GM12878 (cell line): ENCODE results near the gene GLG1. TPM values are rescaled to one million over a fixed set of nuclear protein-coding genes. Genes with fewer than 3 reads are reported as not detected.

ENCODE experiments used
- ATAC-seq: fragments of 200-7000 bp; cut with Tn5 transposase; 3 replicates; pipeline ENCODE4 v1.9.1; 2020; ENCODE audit warnings: mild to moderate bottlenecking, moderate library complexity
- BruUV-seq: library from RNA; stranded (reverse); fragments of 400-500 nt; replicated peaks from 2 replicates; lab custom pipeline; 2021; lab: Mats Ljungman, UMichigan
- CTCF ChIA-PET: fragments of 300-600 bp; sonication (Branson Sonifier 250); formaldehyde crosslinking; extraction: SDS; loops from one replicate; lab custom pipeline; 2021; ENCODE audit warnings: inconsistent platforms; lab: Yijun Ruan, JAX
- POLR2A ChIA-PET: fragments of 350-600 bp; formaldehyde crosslinking; extraction: SDS; loops from one replicate; lab custom pipeline; 2021; ENCODE audit warnings: inconsistent platforms; lab: Charles Lee
- RAD21 ChIA-PET: fragments of 300-600 bp; sonication (Branson Sonifier 250); formaldehyde crosslinking; loops from one replicate; lab custom pipeline; 2023; ENCODE audit warnings: antibody characterized with exemption; ENCODE audit not compliant: unreplicated experiment; lab: Charles Lee
- SMC1A ChIA-PET: fragments of 300-600 bp; sonication (Branson Sonifier 250); formaldehyde crosslinking; loops from one replicate; lab custom pipeline; 2023; ENCODE audit not compliant: unreplicated experiment, uncharacterized antibody; lab: Charles Lee
- DNase-seq: peaks from one replicate; pipeline ENCODE4 v3.0.0-alpha.2; 2011; ENCODE audit warnings: low read depth, low spot score
- FAIRE-seq: peaks from 3 replicates; lab custom pipeline; 2011; peaks lifted over from hg19 to GRCh38; lab: Jason Lieb, UNC
- H2AFZ ChIP-seq: 2 replicates; pipeline ENCODE4 v1.6.0; 2011; ENCODE audit warnings: low read depth, low read length, control low read depth; ENCODE audit not compliant: control insufficient read depth
- H3K27ac ChIP-seq: 2 replicates; pipeline ENCODE4 v1.5.1; 2011; ENCODE audit warnings: control low read depth; ENCODE audit not compliant: control insufficient read depth, insufficient read depth
- H3K27me3 ChIP-seq, 2 experiments: replicated peaks in 1 of 2; 2 replicates each; pipeline versions ENCODE4 v1.6.0 to v1.6.1; 2011; ENCODE audit warnings: low read length in 1 of 2; ENCODE audit not compliant: control insufficient read depth in 2 of 2, insufficient read depth in 2 of 2
- H3K36me3 ChIP-seq, 2 experiments: 2 replicates each; pipeline ENCODE4 v1.5.1; 2011; ENCODE audit warnings: low read length in 1 of 2; ENCODE audit not compliant: control insufficient read depth in 2 of 2, insufficient read depth in 2 of 2
- H3K4me1 ChIP-seq: 2 replicates; pipeline ENCODE4 v1.6.1; 2011; ENCODE audit warnings: mild to moderate bottlenecking, low read length, moderate library complexity, mixed read lengths; ENCODE audit not compliant: control insufficient read depth, insufficient read depth
- H3K4me2 ChIP-seq: 2 replicates; pipeline ENCODE4 v1.6.0; 2011; ENCODE audit warnings: control low read depth; ENCODE audit not compliant: control insufficient read depth, insufficient read depth
- H3K4me3 ChIP-seq: fragments of 200-600 bp; sonication (generic); 2 replicates; pipeline ENCODE4 v1.5.1; 2016
- H3K79me2 ChIP-seq: 2 replicates; pipeline ENCODE4 v1.6.0; 2011; ENCODE audit warnings: low read length; ENCODE audit not compliant: control insufficient read depth, insufficient read depth
- H3K9ac ChIP-seq: 2 replicates; pipeline ENCODE4 v1.8.0; 2011; ENCODE audit warnings: low read length, control low read depth, mixed read lengths; ENCODE audit not compliant: control insufficient read depth, insufficient read depth
- H3K9me3 ChIP-seq: replicated peaks from 3 replicates; pipeline ENCODE4 v1.5.1; 2011; ENCODE audit warnings: mild to moderate bottlenecking, low read length; ENCODE audit not compliant: control insufficient read depth, insufficient read depth
- H4K20me1 ChIP-seq: 2 replicates; pipeline ENCODE4 v1.6.0; 2011; ENCODE audit not compliant: control insufficient read depth, insufficient read depth
- ATF7 ChIP-seq: fragments of 450-650 bp; IDR thresholded peaks from 2 replicates; pipeline ENCODE4 v1.6.1; 2016; ENCODE audit warnings: low read depth, mild to moderate bottlenecking
- BCLAF1 ChIP-seq: fragments of 450-650 bp; IDR thresholded peaks from 2 replicates; pipeline ENCODE4 v1.6.1; 2017; ENCODE audit warnings: antibody characterized with exemption, mild to moderate bottlenecking, moderate library complexity
- BHLHE40 ChIP-seq, 2 experiments: fragments of 450-650 bp in 1 of 2; IDR thresholded peaks; 2 replicates each; pipeline ENCODE4 v1.6.1; 2011 to 2017; ENCODE audit warnings: low read depth in 2 of 2, borderline replicate concordance in 1 of 2, improper control_type of control experiment in 1 of 2, low read length in 1 of 2, mild to moderate bottlenecking in 1 of 2
- CBFB ChIP-seq: IDR thresholded peaks from 2 replicates; pipeline ENCODE4 v1.6.1; 2016; ENCODE audit warnings: antibody characterized with exemption, low read depth
- CBX3 ChIP-seq: fragments of 200-600 bp; sonication (generic); IDR thresholded peaks from 2 replicates; pipeline ENCODE4 v1.6.1; 2016; ENCODE audit warnings: low read depth, borderline replicate concordance
- CHD2 ChIP-seq: IDR thresholded peaks from 2 replicates; pipeline ENCODE4 v1.6.1; 2011; ENCODE audit warnings: low read depth, low read length, improper control_type of control experiment, borderline replicate concordance
- EZH2 ChIP-seq: IDR thresholded peaks from 2 replicates; pipeline ENCODE4 v1.6.1; 2012; ENCODE audit warnings: low read depth, mild to moderate bottlenecking, control low read depth, inconsistent platforms, low read length, borderline replicate concordance; ENCODE audit not compliant: control insufficient read depth
- FOS ChIP-seq: IDR thresholded peaks from 3 replicates; pipeline ENCODE4 v1.6.1; 2011; ENCODE audit warnings: borderline replicate concordance; ENCODE audit not compliant: insufficient read length; ENCODE audit errors: extremely low read depth
- HDAC2 ChIP-seq: fragments of 200-600 bp; sonication (generic); IDR thresholded peaks from 2 replicates; pipeline ENCODE4 v1.6.1; 2017
- KDM1A ChIP-seq: fragments of 200-600 bp; sonication (generic); IDR thresholded peaks from 2 replicates; pipeline ENCODE4 v1.6.1; 2016; ENCODE audit warnings: borderline replicate concordance
- MYB ChIP-seq: fragments of 150-350 bp; IDR thresholded peaks from 2 replicates; pipeline ENCODE4 v1.6.1; 2014; ENCODE audit warnings: mild to moderate bottlenecking, low read depth, low read length, borderline replicate concordance
- NR2F1 ChIP-seq: fragments of 450-650 bp; conservative IDR thresholded peaks from 2 replicates; pipeline ENCODE4 v1.6.1; 2017; ENCODE audit warnings: mild to moderate bottlenecking
- PAX8 ChIP-seq: fragments of 450-650 bp; IDR thresholded peaks from 2 replicates; pipeline ENCODE4 v1.6.1; 2017; ENCODE audit warnings: mild to moderate bottlenecking, moderate library complexity
- PKNOX1 ChIP-seq: fragments of 450-650 bp; IDR thresholded peaks from 2 replicates; pipeline ENCODE4 v1.6.1; 2016; ENCODE audit warnings: mild to moderate bottlenecking
- SMARCA5 ChIP-seq: fragments of 450-650 bp; IDR thresholded peaks from 2 replicates; pipeline ENCODE4 v1.6.1; 2017; ENCODE audit warnings: mild to moderate bottlenecking
- SMC3 ChIP-seq: IDR thresholded peaks from 2 replicates; pipeline ENCODE4 v1.6.1; 2011; ENCODE audit warnings: low read length, improper control_type of control experiment, borderline replicate concordance
- SREBF2 ChIP-seq: IDR thresholded peaks from 2 replicates; pipeline ENCODE4 v1.6.1; 2012; ENCODE audit warnings: mild to moderate bottlenecking, low read length
- STAT3 ChIP-seq: IDR thresholded peaks from 2 replicates; pipeline ENCODE4 v1.6.1; 2011; ENCODE audit warnings: low read depth, low read length, improper control_type of control experiment
- WGBS: methylation state at CpG from one replicate; pipeline ENCODE4 v1.1.6; 2016; ENCODE audit warnings: low lambda C conversion rate; ENCODE audit not compliant: insufficient replicate concordance, insufficient coverage; ENCODE audit errors: missing lambda C conversion rate; 5-methylcytosine and 5-hydroxymethylcytosine counted together
- in situ Hi-C: fragments of 300-500 bp; cut with MboI; formaldehyde crosslinking; loops from 9 replicates; pipeline ENCODE4 v1.14.3; 2018; ENCODE audit warnings: mixed read lengths
- intact Hi-C: fragments of 100-400 bp; cut with micrococcal nuclease; formaldehyde crosslinking; loops from one replicate; pipeline ENCODE4 v1.14.2; 2022; ENCODE audit not compliant: unreplicated experiment
- polyA plus RNA-seq, 11 experiments: library from polyadenylated mRNA; depleted of rRNA in 4 of 11; unstranded in 6 of 11; stranded (reverse) in 5 of 11; fragments of >200 nt; fragmentation: Nextera tagmentation in 4 of 11; fragmentation: Illumina TruSeq in 1 of 11; extraction: Ambion mirVana in 4 of 11; extraction: Trizol in 1 of 11; gene quantifications; 1 replicate in 1 of 11; 2 replicates in 10 of 11; pipeline versions ENCODE4 v1.2.1 to v1.2.3, GENCODE V29; 2011 to 2016; ENCODE audit warnings: inconsistent platforms in 2 of 11, missing spikeins in 2 of 11, low read depth in 1 of 11
- total RNA-seq, 4 experiments: library from RNA; depleted of rRNA in 3 of 4; stranded (reverse); fragments of >200 nt in 3 of 4; fragmentation: Illumina TruSeq in 1 of 4; extraction: Trizol in 1 of 4; gene quantifications; 2 replicates each; pipeline versions ENCODE4 v1.2.1 to v1.2.3, GENCODE V29; 2013 to 2021

GLG1 gene
- total and polyA plus RNA-seq, 10 of the 15 experiments (the other 5 are each of a cell fraction or from before 2014, with no cell fraction given) = 7.6 to 49.4 (median 28.2) TPM

GRCh38 chr16:74578433-74578832 lies 28.5 kb downstream of the GLG1 start:
- WGBS = 63% methylated on average over 3 of the region's 3 CpGs
- Histone ChIP-seq H3K27ac (peak overlapping the region; percentile 43; the same call in 1 of the 2 replicates), H2AFZ (no peak overlapping the region), H3K9me3 (no peaks in the 10 kb centered on the region), H3K4me3 (no peak overlapping the region), H4K20me1 (no peaks in the 10 kb centered on the region), H3K27me3 (no peaks in the 10 kb centered on the region), H3K4me1 (peaks cover 24% of the 10 kb centered on the region), H3K4me2 (peak overlapping the region; percentile 35; the same call in 1 of the 2 replicates), H3K9ac (no peak overlapping the region), H3K36me3 (peaks cover 0 to 3% of the 10 kb centered on the region in 2 experiments; a peak in 1 of 4 replicates), H3K79me2 (peaks cover 69% of the 10 kb centered on the region)
- no peak for DNase-seq
- no peak for ATAC-seq
- ChIA-PET POLR2A (interaction anchor here (0.6 to 2.0 kb wide), 6 partner anchors 9 to 28 kb away, joined by 3 to 14 read pairs (median 4); partner anchors contain the start of gene GLG1), RAD21 (interaction anchor here (0.9 to 1.7 kb wide), 3 partner anchors 9 to 147 kb away, joined by 3 to 4 read pairs (median 4); no protein-coding TSS in a partner anchor), CTCF (interaction anchor here (1.3 to 1.6 kb wide), 4 partner anchors 8 to 284 kb away, joined by 4 to 6 read pairs (median 5); no protein-coding TSS in a partner anchor), SMC1A (interaction anchor here (0.5 to 3.9 kb wide), 7 partner anchors 8 to 84 kb away, joined by 4 to 21 read pairs (median 5); partner anchors contain the start of gene GLG1)
- no peak for TF ChIP-seq ATF7
- TF ChIP-seq KDM1A = no peak
- no peak for TF ChIP-seq PAX8
- no peak for TF ChIP-seq SMARCA5
- TF ChIP-seq MYB = no peak
- no peak for TF ChIP-seq BCLAF1
- no peak for TF ChIP-seq CBFB
- TF ChIP-seq FOS = no peak
- no peak for TF ChIP-seq STAT3
- no peak for TF ChIP-seq BHLHE40 (IDR thresholded peaks at IDR 0.05; ENCODE audit: borderline replicate concordance in 1 of 2, low read depth in 2 of 2, low read length in 1 of 2)
- TF ChIP-seq SREBF2 = no peak
- no peak for TF ChIP-seq CHD2
- TF ChIP-seq PKNOX1 = no peak
- TF ChIP-seq EZH2 = no peak
- no peak for TF ChIP-seq SMC3
- no peak for TF ChIP-seq NR2F1
- TF ChIP-seq HDAC2 = no peak
- TF ChIP-seq CBX3 = no peak
- intact Hi-C loops = no loop called here
- in situ Hi-C loops = no loop called here
- FAIRE-seq = no peak
- BruUV-seq = no TSS peak
